ENCODE data around the gene CELF2.
"Not testable (repeated sequence)": the region's sequence is repeated elsewhere in the genome, so short reads cannot be mapped to it uniquely, and the experiment has no call there.

The CELF2 gene

GRCh38 chr10:11173042-11173441 is 155.4 kb downstream of the CELF2 start:
- DNase-seq (ENCODE audit: low read depth in 2 of 2) = no peak

GRCh38 chr10:11175823-11176243 is 158.2 kb downstream of the CELF2 start:
- DNase-seq (ENCODE audit: low read depth in 2 of 2) = no peak

- no peak for DNase-seq (ENCODE audit: low read depth in 2 of 2)
Measured at GRCh38 chr10:11176746-11177145, 159.1 kb downstream of the CELF2 start.

GRCh38 chr10:11177381-11177780 is 159.7 kb downstream of the CELF2 start:
- no peak for DNase-seq (ENCODE audit: low read depth in 2 of 2)

- no peak for DNase-seq (ENCODE audit: low read depth in 2 of 2)
Measured at GRCh38 chr10:11177926-11178471, 160.3 kb downstream of the CELF2 start.

GRCh38 chr10:11178606-11179515 is 161.2 kb downstream of the CELF2 start:
- peak; percentile 64 to 85 for DNase-seq (ENCODE audit: low read depth in 2 of 2)

GRCh38 chr10:11179516-11180105 is 161.9 kb downstream of the CELF2 start:
- DNase-seq (ENCODE audit: low read depth in 2 of 2) = no peak

- no peak for DNase-seq (ENCODE audit: low read depth in 2 of 2)
Measured at GRCh38 chr10:11180228-11180627, 162.6 kb downstream of the CELF2 start.

- no peak for DNase-seq (ENCODE audit: low read depth in 2 of 2)
Measured at GRCh38 chr10:11181978-11182377, 164.3 kb downstream of the CELF2 start.

GRCh38 chr10:11183015-11183414 is 165.3 kb downstream of the CELF2 start:
- no peak for DNase-seq (ENCODE audit: low read depth in 2 of 2)

GRCh38 chr10:11184093-11184492 is 166.4 kb downstream of the CELF2 start:
- no peak for DNase-seq (ENCODE audit: low read depth in 2 of 2)

- DNase-seq (ENCODE audit: low read depth in 2 of 2) = not testable (repeated sequence)
Measured at GRCh38 chr10:11185128-11185665, 167.5 kb downstream of the CELF2 start.

- DNase-seq (ENCODE audit: low read depth in 2 of 2) = no peak
Measured at GRCh38 chr10:11186374-11186773, 168.7 kb downstream of the CELF2 start.

- no peak for DNase-seq (ENCODE audit: low read depth in 2 of 2)
Measured at GRCh38 chr10:11189582-11190376, 172.1 kb downstream of the CELF2 start.

GRCh38 chr10:11191190-11191589 is 173.5 kb downstream of the CELF2 start:
- DNase-seq (ENCODE audit: low read depth in 2 of 2) = no peak

GRCh38 chr10:11191678-11192077 is 174.0 kb downstream of the CELF2 start:
- DNase-seq (ENCODE audit: low read depth in 2 of 2) = no peak

GRCh38 chr10:11192304-11193000 is 174.8 kb downstream of the CELF2 start:
- no peak for DNase-seq (ENCODE audit: low read depth in 2 of 2)

GRCh38 chr10:11193001-11193551 is 175.4 kb downstream of the CELF2 start:
- DNase-seq (ENCODE audit: low read depth in 2 of 2) = no peak

- no peak for DNase-seq (ENCODE audit: low read depth in 2 of 2)
Measured at GRCh38 chr10:11194859-11195586, 177.4 kb downstream of the CELF2 start.

GRCh38 chr10:11195623-11196022 is 178.0 kb downstream of the CELF2 start:
- no peak for DNase-seq (ENCODE audit: low read depth in 2 of 2)

Measured in activated CD8-positive, alpha-beta memory T cell treated with anti-CD3 and anti-CD28 coated beads for 4 hours (primary cell).